GM18499 (cell line): ENCODE data around the gene CD4.

Source experiments
- ATAC-seq: cut with Tn5 transposase; IDR thresholded peaks from one replicate; pipeline ENCODE4 v1.9.1; 2021; ENCODE audit warnings: moderate number of reproducible peaks; ENCODE audit not compliant: insufficient read depth, unreplicated experiment

The CD4 gene

GRCh38 chr12:6764011-6764828 lies 25.1 kb upstream of the CD4 start:
- peak; percentile 77 for ATAC-seq

- ATAC-seq: no peak
Observed at GRCh38 chr12:6765048-6765633, 24.2 kb upstream of the CD4 start.

GRCh38 chr12:6765634-6766581 lies 23.4 kb upstream of the CD4 start, which contains the start of gene PTMS:
Gene PTMS, plus strand, starts transcription at chr12:6766363. Its CDS starts 343 bp downstream, at chr12:6766706.
- no peak for ATAC-seq

- ATAC-seq: no peak
Observed at GRCh38 chr12:6766651-6767349, 22.5 kb upstream of the CD4 start.

GRCh38 chr12:6767353-6768319 lies 21.7 kb upstream of the CD4 start:
- ATAC-seq: no peak

- no peak for ATAC-seq
Observed at GRCh38 chr12:6768437-6768914, 20.9 kb upstream of the CD4 start.

GRCh38 chr12:6768990-6769389 lies 20.3 kb upstream of the CD4 start:
- no peak for ATAC-seq

GRCh38 chr12:6769666-6770065 lies 19.7 kb upstream of the CD4 start:
- no peak for ATAC-seq

- no peak for ATAC-seq
Observed at GRCh38 chr12:6770094-6770493, 19.2 kb upstream of the CD4 start.

GRCh38 chr12:6770600-6770999 lies 18.7 kb upstream of the CD4 start:
- no peak for ATAC-seq

GRCh38 chr12:6771091-6771495 lies 18.2 kb upstream of the CD4 start:
- ATAC-seq: no peak

GRCh38 chr12:6771509-6772330 lies 17.6 kb upstream of the CD4 start:
- no peak for ATAC-seq

- ATAC-seq: no peak
Observed at GRCh38 chr12:6772331-6772695, 17.0 kb upstream of the CD4 start, which contains the start of gene LAG3. Gene LAG3, plus strand, starts transcription at chr12:6772520. Its CDS starts 333 bp downstream, at chr12:6772853.

GRCh38 chr12:6772726-6773589 lies 16.4 kb upstream of the CD4 start:
- ATAC-seq: no peak

- ATAC-seq: no peak
Observed at GRCh38 chr12:6773590-6774351, 15.6 kb upstream of the CD4 start.

- ATAC-seq: no peak
Observed at GRCh38 chr12:6774499-6775062, 14.7 kb upstream of the CD4 start.
